Astrocyte (in vitro differentiated cells and primary cell): ENCODE results near the gene PPP1R1B.

Experiments used
- EZH2 ChIP-seq: IDR thresholded peaks from 2 replicates; pipeline ENCODE4 v1.6.1; 2012; ENCODE audit warnings: mild to moderate bottlenecking, low read length, inconsistent platforms; ENCODE audit not compliant: insufficient read depth
- TF ChIP-seq, protein P1 (sequence below): IDR thresholded peaks from 2 replicates; pipeline ENCODE4 v1.5.1; 2011; ENCODE audit warnings: low read depth, mild to moderate bottlenecking, inconsistent platforms, low read length, moderate library complexity; ENCODE audit not compliant: insufficient read depth

GRCh38 chr17:39638317-39638716 lies 11.6 kb downstream of the PPP1R1B start:
- TF ChIP-seq, protein P1, sequence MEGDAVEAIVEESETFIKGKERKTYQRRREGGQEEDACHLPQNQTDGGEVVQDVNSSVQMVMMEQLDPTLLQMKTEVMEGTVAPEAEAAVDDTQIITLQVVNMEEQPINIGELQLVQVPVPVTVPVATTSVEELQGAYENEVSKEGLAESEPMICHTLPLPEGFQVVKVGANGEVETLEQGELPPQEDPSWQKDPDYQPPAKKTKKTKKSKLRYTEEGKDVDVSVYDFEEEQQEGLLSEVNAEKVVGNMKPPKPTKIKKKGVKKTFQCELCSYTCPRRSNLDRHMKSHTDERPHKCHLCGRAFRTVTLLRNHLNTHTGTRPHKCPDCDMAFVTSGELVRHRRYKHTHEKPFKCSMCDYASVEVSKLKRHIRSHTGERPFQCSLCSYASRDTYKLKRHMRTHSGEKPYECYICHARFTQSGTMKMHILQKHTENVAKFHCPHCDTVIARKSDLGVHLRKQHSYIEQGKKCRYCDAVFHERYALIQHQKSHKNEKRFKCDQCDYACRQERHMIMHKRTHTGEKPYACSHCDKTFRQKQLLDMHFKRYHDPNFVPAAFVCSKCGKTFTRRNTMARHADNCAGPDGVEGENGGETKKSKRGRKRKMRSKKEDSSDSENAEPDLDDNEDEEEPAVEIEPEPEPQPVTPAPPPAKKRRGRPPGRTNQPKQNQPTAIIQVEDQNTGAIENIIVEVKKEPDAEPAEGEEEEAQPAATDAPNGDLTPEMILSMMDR: no peak
- TF ChIP-seq EZH2: no peak
